GM23248 (cell line): Measurements from ENCODE around the gene B4GALT5.

Experiments
- EZH2 ChIP-seq: fragments of 200-600 bp; sonication (generic); IDR thresholded peaks from 2 replicates; pipeline ENCODE4 v1.6.1; 2018; ENCODE audit warnings: antibody characterized with exemption, mild to moderate bottlenecking; ENCODE audit not compliant: insufficient read depth, poor library complexity, severe bottlenecking
- EZH2phosphoT487 ChIP-seq: fragments of 200-600 bp; sonication (generic); IDR thresholded peaks from 2 replicates; pipeline ENCODE4 v1.6.1; 2018; ENCODE audit warnings: antibody characterized with exemption, moderate library complexity, mild to moderate bottlenecking, low read depth; ENCODE audit not compliant: insufficient read depth

GRCh38 chr20:49653925-49654434 lies 59.7 kb downstream of the B4GALT5 start:
- TF ChIP-seq EZH2phosphoT487: no peak
- no peak for TF ChIP-seq EZH2
